A673 (cell line): ENCODE measurements around the gene DOCK8.

Experiments
- EZH2 ChIP-seq: fragments of 200-600 bp; sonication (generic); IDR thresholded peaks from 2 replicates; pipeline ENCODE4 v1.6.1; 2017; ENCODE audit warnings: borderline replicate concordance, low read depth, mild to moderate bottlenecking, mixed read lengths, antibody characterized with exemption, low read length; ENCODE audit not compliant: poor library complexity, severe bottlenecking
- TF ChIP-seq, protein P1 (sequence below): fragments of 300-800, 200-600 bp; sonication (generic); conservative IDR thresholded peaks from 2 replicates; pipeline ENCODE4 v1.5.1; 2017; ENCODE audit warnings: low read depth, mild to moderate bottlenecking, antibody characterized with exemption, low read length, moderate library complexity, mixed read lengths

DNA sequence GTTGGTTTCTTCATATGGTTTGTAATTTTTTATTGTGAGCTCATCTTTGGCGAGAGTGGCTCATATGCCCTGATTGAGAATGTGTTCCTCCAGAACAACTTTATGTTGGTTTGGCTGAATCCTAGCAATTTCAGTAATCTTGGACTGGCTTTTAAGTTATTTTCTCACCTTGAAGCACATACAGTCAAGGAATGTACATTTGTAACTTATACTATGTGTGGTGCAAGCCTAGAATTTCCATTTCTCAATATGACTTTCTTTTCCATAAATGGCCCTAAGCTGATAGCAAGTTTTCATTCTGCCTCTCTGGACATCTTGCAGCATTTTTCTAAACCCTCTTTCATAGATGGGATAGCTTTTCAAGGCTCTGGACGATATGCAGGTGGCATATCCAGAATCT, 247.5 kb downstream of the DOCK8 start:
- TF ChIP-seq, protein P1, sequence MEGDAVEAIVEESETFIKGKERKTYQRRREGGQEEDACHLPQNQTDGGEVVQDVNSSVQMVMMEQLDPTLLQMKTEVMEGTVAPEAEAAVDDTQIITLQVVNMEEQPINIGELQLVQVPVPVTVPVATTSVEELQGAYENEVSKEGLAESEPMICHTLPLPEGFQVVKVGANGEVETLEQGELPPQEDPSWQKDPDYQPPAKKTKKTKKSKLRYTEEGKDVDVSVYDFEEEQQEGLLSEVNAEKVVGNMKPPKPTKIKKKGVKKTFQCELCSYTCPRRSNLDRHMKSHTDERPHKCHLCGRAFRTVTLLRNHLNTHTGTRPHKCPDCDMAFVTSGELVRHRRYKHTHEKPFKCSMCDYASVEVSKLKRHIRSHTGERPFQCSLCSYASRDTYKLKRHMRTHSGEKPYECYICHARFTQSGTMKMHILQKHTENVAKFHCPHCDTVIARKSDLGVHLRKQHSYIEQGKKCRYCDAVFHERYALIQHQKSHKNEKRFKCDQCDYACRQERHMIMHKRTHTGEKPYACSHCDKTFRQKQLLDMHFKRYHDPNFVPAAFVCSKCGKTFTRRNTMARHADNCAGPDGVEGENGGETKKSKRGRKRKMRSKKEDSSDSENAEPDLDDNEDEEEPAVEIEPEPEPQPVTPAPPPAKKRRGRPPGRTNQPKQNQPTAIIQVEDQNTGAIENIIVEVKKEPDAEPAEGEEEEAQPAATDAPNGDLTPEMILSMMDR: no peak
- no peak for TF ChIP-seq EZH2
